GM12891 (cell line): ENCODE results near the gene IRF9.

Experiments used
- POLR2A ChIP-seq: IDR thresholded peaks from 2 replicates; pipeline ENCODE4 v1.6.1; 2011; ENCODE audit warnings: low read depth, low read length, control low read depth
- POLR2AphosphoS5 ChIP-seq: IDR thresholded peaks from 2 replicates; pipeline ENCODE4 v1.6.1; 2011; ENCODE audit warnings: low read depth, low read length, control low read depth
- SPI1 ChIP-seq: IDR thresholded peaks from 2 replicates; pipeline ENCODE4 v1.6.1; 2011; ENCODE audit warnings: low read depth, low read length, control low read depth

DNA sequence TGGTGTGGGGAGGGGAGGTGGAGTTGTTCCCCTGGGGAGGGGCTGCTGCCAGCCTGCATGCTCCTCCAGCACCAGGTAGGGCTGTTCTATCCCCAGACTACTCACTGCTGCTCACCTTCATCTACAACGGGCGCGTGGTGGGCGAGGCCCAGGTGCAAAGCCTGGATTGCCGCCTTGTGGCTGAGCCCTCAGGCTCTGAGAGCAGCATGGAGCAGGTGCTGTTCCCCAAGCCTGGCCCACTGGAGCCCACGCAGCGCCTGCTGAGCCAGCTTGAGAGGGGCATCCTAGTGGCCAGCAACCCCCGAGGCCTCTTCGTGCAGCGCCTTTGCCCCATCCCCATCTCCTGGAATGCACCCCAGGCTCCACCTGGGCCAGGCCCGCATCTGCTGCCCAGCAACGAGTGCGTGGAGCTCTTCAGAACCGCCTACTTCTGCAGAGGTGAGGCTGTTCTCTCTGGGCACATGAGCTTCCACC, 3.5 kb downstream of the IRF9 start:
- TF ChIP-seq POLR2A (no peak), POLR2AphosphoS5 (no peak), SPI1 (no peak)
